ENCODE data around the gene SPRN. TPM values are rescaled to one million over a fixed set of nuclear protein-coding genes. Genes with fewer than 3 reads are reported as not detected.

The SPRN gene
- total RNA-seq, 1 experiment from 2014 or later: not detected

GRCh38 chr10:133412381-133412711 lies 12.1 kb downstream of the SPRN start:
- ChIA-PET POLR2A (ENCODE audit: low non-redundant PET) (no interaction called here), CTCF (no interaction called here)
- no peak for DNase-seq (ENCODE audit: low spot score)
- intact Hi-C loops (cut with micrococcal nuclease; ENCODE audit: unreplicated experiment): no loop called here
- H3K4me1 ChIP-seq (ENCODE audit: insufficient read depth, low read length, poor library complexity, severe bottlenecking): no peaks in the 10 kb centered on the region
- H3K27me3 ChIP-seq (replicated peaks; ENCODE audit: insufficient read depth, low read depth, low read length, poor library complexity): no peaks in the 10 kb centered on the region
- H3K36me3 ChIP-seq (ENCODE audit: insufficient read depth, low read length, poor library complexity, severe bottlenecking): peaks cover 68% of the 10 kb centered on the region
- H3K27ac ChIP-seq (ENCODE audit: low read depth, low read length, poor library complexity, severe bottlenecking): no peak overlapping the region
- no peak overlapping the region for H3K4me3 ChIP-seq (ENCODE audit: low read depth, low read length, poor library complexity, severe bottlenecking)
- H3K9me3 ChIP-seq (ENCODE audit: low read depth, low read length, poor library complexity, severe bottlenecking): peaks cover 29% of the 10 kb centered on the region
- no TSS peak for BruUV-seq (replicated peaks)
- TF ChIP-seq EZH2 (IDR thresholded peaks at IDR 0.05; ENCODE audit: borderline replicate concordance, low read depth, low read length, poor library complexity, severe bottlenecking) (no peak), CTCF (conservative IDR thresholded peaks at IDR 0.05; ENCODE audit: low read depth, low read length) (no peak)

GRCh38 chr10:133411523-133412380 lies 12.7 kb downstream of the SPRN start:
- intact Hi-C loops (cut with micrococcal nuclease; ENCODE audit: unreplicated experiment): no loop called here
- CTCF ChIA-PET: no interaction called here
- Histone ChIP-seq H3K27me3 (replicated peaks; ENCODE audit: insufficient read depth, low read depth, low read length, poor library complexity) (no peaks in the 10 kb centered on the region), H3K27ac (ENCODE audit: low read depth, low read length, poor library complexity, severe bottlenecking) (no peak overlapping the region), H3K36me3 (ENCODE audit: insufficient read depth, low read length, poor library complexity, severe bottlenecking) (peaks cover 72% of the 10 kb centered on the region), H3K4me1 (ENCODE audit: insufficient read depth, low read length, poor library complexity, severe bottlenecking) (no peaks in the 10 kb centered on the region), H3K4me3 (ENCODE audit: low read depth, low read length, poor library complexity, severe bottlenecking) (no peak overlapping the region), H3K9me3 (ENCODE audit: low read depth, low read length, poor library complexity, severe bottlenecking) (peaks cover 29% of the 10 kb centered on the region)
- no peak for TF ChIP-seq EZH2 (IDR thresholded peaks at IDR 0.05; ENCODE audit: borderline replicate concordance, low read depth, low read length, poor library complexity, severe bottlenecking)
- TF ChIP-seq CTCF (conservative IDR thresholded peaks at IDR 0.05; ENCODE audit: low read depth, low read length): no peak
- POLR2A ChIA-PET (ENCODE audit: low non-redundant PET): no interaction called here
- DNase-seq (ENCODE audit: low spot score): no peak
- BruUV-seq (replicated peaks): no TSS peak

GRCh38 chr10:133405844-133406527 lies 18.4 kb downstream of the SPRN start:
- TF ChIP-seq EZH2 (IDR thresholded peaks at IDR 0.05; ENCODE audit: borderline replicate concordance, low read depth, low read length, poor library complexity, severe bottlenecking) (no peak), CTCF (conservative IDR thresholded peaks at IDR 0.05; ENCODE audit: low read depth, low read length) (no peak)
- BruUV-seq (replicated peaks): no TSS peak
- no peaks in the 10 kb centered on the region for H3K27me3 ChIP-seq (replicated peaks; ENCODE audit: insufficient read depth, low read depth, low read length, poor library complexity)
- no peak overlapping the region for H3K27ac ChIP-seq (ENCODE audit: low read depth, low read length, poor library complexity, severe bottlenecking)
- peaks cover 13% of the 10 kb centered on the region for H3K9me3 ChIP-seq (ENCODE audit: low read depth, low read length, poor library complexity, severe bottlenecking)
- H3K36me3 ChIP-seq (ENCODE audit: insufficient read depth, low read length, poor library complexity, severe bottlenecking): peaks cover 75% of the 10 kb centered on the region
- intact Hi-C loops (cut with micrococcal nuclease; ENCODE audit: unreplicated experiment): no loop called here
- H3K4me3 ChIP-seq (ENCODE audit: low read depth, low read length, poor library complexity, severe bottlenecking): no peak overlapping the region
- no peak for DNase-seq (ENCODE audit: low spot score)
- H3K4me1 ChIP-seq (ENCODE audit: insufficient read depth, low read length, poor library complexity, severe bottlenecking): no peaks in the 10 kb centered on the region
- POLR2A ChIA-PET (ENCODE audit: low non-redundant PET): no interaction called here
- CTCF ChIA-PET: no interaction called here

Data from A673 (cell line).